ENCODE results near the gene PYGO1. TPM values are rescaled to one million over a fixed set of nuclear protein-coding genes. Genes with fewer than 3 reads are reported as not detected.

Gene PYGO1
- total RNA-seq, 4 donors from 2014 or later: 3.7 to 8.6 (median 4.5) TPM

- no peak for TF ChIP-seq CTCF (IDR thresholded peaks at IDR 0.05; ENCODE audit: low read depth)
Measured at GRCh38 chr15:55522742-55523450, 65.2 kb downstream of the PYGO1 start.

- TF ChIP-seq CTCF (IDR thresholded peaks at IDR 0.05; ENCODE audit: low read depth): no peak
Measured at GRCh38 chr15:55518641-55519040, 69.5 kb downstream of the PYGO1 start.

DNA sequence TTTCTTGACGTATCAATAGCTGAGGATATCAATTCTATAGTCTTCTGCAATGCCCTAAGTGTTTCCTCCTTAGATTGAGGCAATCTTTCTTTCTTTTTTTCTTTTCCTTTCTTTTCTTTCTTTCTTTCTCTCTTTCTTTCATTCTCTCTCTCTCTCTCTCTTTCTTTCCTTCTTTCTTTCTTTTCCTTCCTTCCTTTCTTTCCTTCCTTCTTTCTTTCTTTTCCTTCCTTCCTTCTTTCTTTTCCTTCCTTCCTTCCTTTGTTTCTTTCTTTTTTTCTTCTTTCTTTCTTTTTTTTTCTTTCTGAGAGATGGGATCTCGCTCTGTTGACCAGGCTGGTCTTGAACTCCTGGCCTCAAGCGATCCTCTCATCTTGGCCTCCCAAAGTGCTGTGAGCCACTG lies 70.1 kb downstream of the PYGO1 start:
- no peak for TF ChIP-seq CTCF (IDR thresholded peaks at IDR 0.05; ENCODE audit: low read depth)

- no peak for TF ChIP-seq CTCF (IDR thresholded peaks at IDR 0.05; ENCODE audit: low read depth)
Measured at GRCh38 chr15:55515991-55516776, 72.0 kb downstream of the PYGO1 start.

DNA sequence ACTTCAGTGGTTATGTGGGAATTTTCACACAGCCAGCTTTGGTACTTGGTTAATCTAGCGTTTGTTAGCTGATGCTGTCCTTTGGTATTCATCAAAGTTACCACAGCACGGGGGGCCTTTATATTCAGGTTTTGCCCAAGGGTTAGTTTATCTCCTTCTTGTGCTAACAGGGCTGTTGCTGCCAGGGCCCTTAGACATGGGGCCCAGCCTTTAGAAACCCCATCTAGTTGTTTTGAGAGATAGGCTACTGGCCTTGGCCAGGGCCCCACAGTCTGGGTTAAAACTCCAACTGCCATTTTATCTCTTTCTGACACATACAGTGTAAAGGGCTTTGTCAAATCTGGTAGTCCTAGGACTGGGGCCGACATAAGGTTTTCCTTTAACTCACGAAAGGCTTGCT lies 72.7 kb downstream of the PYGO1 start:
- TF ChIP-seq CTCF (IDR thresholded peaks at IDR 0.05; ENCODE audit: low read depth): no peak

GRCh38 chr15:55514414-55514850 lies 73.7 kb downstream of the PYGO1 start:
- no peak for TF ChIP-seq CTCF (IDR thresholded peaks at IDR 0.05; ENCODE audit: low read depth)

- no peak for TF ChIP-seq CTCF (IDR thresholded peaks at IDR 0.05; ENCODE audit: low read depth)
Measured at GRCh38 chr15:55513152-55513551, 75.0 kb downstream of the PYGO1 start.

Measured in subcutaneous adipose tissue (tissue), 4 donors.